Measurements from ENCODE around the gene HRH3. TPM values are rescaled to one million over a fixed set of nuclear protein-coding genes. Genes with fewer than 3 reads are reported as not detected.

HRH3 gene
- total RNA-seq, 6 experiments from 2014 or later, result not detected

DNA sequence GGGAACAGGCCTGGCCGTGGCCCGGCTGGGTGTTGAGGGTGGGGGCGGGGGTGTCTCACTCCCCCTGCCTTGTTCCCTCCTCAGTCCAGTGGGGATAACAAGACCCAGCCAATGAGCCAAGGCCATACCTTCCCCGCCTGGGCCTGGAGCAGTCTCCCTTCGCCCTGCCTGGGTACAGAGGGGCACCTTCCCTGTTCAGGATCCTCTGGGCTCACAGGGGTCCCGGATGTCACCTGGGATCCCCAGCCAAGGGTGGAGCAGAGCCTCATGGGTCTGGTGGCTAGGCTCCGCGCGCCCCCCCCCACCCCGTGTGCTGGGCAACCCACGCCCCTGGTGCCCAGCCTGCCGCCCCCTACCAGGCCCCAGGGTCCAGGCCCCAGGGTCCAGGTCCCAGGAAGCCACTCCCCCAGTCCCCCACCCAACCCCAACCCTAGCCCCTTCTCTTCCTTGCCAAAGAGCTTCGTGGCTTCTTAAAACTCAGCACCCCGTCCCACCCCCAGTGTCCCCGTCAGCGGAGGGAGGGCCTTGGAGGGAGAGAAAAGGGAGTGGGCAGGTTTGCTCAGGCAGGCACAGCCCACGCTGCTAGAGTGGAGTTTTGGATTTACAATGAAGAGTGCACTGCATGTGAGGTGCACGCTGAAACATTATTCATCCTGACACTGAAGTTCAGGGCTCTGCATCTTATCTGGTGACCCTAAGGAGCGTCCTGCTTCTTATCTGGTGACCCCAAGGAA is 11.8 kb downstream of the HRH3 start:
- no peak overlapping the region for H3K4me3 ChIP-seq
- TF ChIP-seq, protein P1, sequence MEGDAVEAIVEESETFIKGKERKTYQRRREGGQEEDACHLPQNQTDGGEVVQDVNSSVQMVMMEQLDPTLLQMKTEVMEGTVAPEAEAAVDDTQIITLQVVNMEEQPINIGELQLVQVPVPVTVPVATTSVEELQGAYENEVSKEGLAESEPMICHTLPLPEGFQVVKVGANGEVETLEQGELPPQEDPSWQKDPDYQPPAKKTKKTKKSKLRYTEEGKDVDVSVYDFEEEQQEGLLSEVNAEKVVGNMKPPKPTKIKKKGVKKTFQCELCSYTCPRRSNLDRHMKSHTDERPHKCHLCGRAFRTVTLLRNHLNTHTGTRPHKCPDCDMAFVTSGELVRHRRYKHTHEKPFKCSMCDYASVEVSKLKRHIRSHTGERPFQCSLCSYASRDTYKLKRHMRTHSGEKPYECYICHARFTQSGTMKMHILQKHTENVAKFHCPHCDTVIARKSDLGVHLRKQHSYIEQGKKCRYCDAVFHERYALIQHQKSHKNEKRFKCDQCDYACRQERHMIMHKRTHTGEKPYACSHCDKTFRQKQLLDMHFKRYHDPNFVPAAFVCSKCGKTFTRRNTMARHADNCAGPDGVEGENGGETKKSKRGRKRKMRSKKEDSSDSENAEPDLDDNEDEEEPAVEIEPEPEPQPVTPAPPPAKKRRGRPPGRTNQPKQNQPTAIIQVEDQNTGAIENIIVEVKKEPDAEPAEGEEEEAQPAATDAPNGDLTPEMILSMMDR (IDR thresholded peaks at IDR 0.05), result no peak
- no peak for TF ChIP-seq POLR2A (IDR thresholded peaks at IDR 0.05)
- H3K36me3 ChIP-seq, result peaks cover 0 to 2% (median 0%) of the 10 kb centered on the region in 4 donors
- H3K27me3 ChIP-seq, result no peaks in the 10 kb centered on the region
- DNase-seq (peak in 1 of 3 donors; percentile 34), ATAC-seq (no peak)
- intact Hi-C loops (cut with DNase I), result no loop called here
- whole genome bisulfite sequencing (ENCODE audit: insufficient coverage, low coverage, low lambda C conversion rate, missing lambda C conversion rate), result 71% methylated on average over 5 of the region's 19 CpGs
- no peak overlapping the region for H3K27ac ChIP-seq
- no peaks in the 10 kb centered on the region for H3K9me3 ChIP-seq
- no peaks in the 10 kb centered on the region for H3K4me1 ChIP-seq

DNA sequence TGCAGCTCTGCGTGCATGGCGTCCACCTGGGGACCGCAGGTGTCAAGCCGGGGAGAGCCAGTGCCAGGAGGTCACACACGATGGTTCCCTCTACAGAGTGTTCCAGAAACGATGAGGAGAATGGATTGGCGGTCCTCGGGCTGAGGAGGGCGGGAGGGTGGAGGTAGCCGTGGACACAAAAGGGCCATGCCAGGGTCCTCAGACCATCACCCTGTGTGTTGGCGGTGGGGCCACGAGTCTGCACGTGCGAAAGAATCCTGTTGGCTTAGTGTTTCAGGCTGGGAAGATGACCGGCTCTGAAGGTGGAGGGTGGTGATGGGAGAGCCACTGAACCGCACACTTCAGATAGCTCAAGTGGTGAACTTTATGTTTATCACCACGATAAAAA is 13.7 kb downstream of the HRH3 start:
- no peak for TF ChIP-seq POLR2A (IDR thresholded peaks at IDR 0.05)
- TF ChIP-seq, protein P1 (IDR thresholded peaks at IDR 0.05), result no peak
- intact Hi-C loops (cut with DNase I), result no loop called here
- H3K27me3 ChIP-seq, result no peaks in the 10 kb centered on the region
- no peak for ATAC-seq
- no peak overlapping the region for H3K4me3 ChIP-seq
- H3K36me3 ChIP-seq, result peaks cover 0 to 13% (median 1%) of the 10 kb centered on the region in 4 donors
- DNase-seq, result no peak
- 50% methylated on average over 4 of the region's 17 CpGs for WGBS (ENCODE audit: insufficient coverage, low coverage, low lambda C conversion rate, missing lambda C conversion rate)
- no peaks in the 10 kb centered on the region for H3K9me3 ChIP-seq
- no peak overlapping the region for H3K27ac ChIP-seq
- H3K4me1 ChIP-seq, result no peaks in the 10 kb centered on the region

DNA sequence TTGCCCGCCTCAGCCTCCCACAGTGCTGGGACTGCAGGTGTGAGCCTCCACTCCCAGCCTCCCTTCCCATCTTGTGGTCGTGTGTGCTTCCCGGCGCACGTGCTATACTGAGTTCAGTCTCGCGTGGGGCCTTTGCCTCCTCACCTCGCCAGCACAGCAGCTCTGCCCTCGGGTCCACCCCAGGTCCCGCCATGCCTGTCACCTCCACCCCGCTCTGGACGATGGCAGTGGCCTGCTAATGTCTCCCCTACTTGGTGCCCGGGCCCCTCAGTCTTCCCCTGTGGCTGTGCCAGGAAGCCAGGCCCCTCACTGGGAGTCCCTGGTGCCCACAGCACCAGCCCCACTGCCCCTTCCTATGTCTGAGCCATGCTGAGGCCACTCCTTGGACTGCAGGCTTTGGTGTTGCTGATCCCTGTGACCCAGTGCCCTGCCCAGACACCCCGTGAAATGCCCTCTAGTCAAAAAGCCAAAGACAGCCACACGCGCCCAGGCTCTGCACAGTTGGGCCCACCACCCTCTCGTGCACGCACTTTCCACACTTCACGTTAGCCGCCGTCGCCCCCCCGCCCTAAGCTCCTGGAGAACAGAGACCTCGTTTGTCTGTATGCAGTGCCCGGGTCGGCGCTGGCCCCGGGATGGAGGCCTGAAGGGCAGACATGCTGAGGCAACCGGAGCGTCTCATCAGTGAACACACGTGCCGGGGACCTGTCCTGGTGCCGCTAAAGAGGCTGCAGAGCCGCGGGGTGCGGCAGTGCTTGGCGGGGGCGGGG is 14.3 kb downstream of the HRH3 start:
- ATAC-seq, result no peak
- H3K4me1 ChIP-seq, result no peaks in the 10 kb centered on the region
- TF ChIP-seq POLR2A (IDR thresholded peaks at IDR 0.05), result no peak
- TF ChIP-seq, protein P1 (IDR thresholded peaks at IDR 0.05), result no peak
- peak in 1 of 3 donors; percentile 47 for DNase-seq
- 80% methylated on average over 9 of the region's 38 CpGs for WGBS (ENCODE audit: insufficient coverage, low coverage, low lambda C conversion rate, missing lambda C conversion rate)
- no peaks in the 10 kb centered on the region for H3K27me3 ChIP-seq
- no peaks in the 10 kb centered on the region for H3K9me3 ChIP-seq
- no peak overlapping the region for H3K4me3 ChIP-seq
- intact Hi-C loops (cut with DNase I), result no loop called here
- no peak overlapping the region for H3K27ac ChIP-seq
- peaks cover 0 to 19% (median 4%) of the 10 kb centered on the region in 4 donors for H3K36me3 ChIP-seq

DNA sequence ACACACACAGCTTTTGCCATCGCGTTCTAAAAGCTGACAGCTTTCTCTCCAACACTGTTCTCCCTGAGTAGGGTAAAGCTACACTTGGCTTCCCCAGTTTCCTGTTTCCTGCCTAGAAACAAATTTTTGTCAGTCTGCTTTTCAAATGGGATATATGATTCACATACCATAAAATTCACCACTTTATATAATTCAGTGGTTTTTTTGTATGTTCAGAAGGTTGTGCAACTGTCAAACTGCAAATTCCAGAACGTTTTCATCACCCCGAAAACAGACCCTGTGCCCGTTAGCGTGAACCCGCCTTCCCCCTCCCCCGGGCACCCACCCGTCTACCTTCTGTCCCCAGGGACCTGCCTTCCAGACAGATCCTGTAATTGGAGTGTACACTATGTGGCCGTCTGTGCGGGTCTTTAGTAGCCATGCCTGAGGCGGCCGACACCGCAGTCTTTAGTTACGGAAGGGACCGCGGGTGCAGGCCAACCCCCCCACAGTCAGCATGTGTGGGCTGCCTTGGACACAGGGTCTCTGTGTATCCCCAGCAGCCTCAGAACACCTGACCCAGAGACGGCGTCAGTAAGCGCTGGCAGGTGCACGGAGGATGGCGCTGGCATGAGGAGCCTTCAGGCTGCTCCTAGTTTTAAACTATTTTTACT is 16.6 kb downstream of the HRH3 start:
- peaks cover 0 to 39% (median 13%) of the 10 kb centered on the region in 4 donors for H3K36me3 ChIP-seq
- DNase-seq, result peak in 1 of 3 donors; percentile 33
- 80% methylated on average over 9 of the region's 22 CpGs for WGBS (ENCODE audit: insufficient coverage, low coverage, low lambda C conversion rate, missing lambda C conversion rate)

More for the DNA sequence above, 16.6 kb downstream of the HRH3 start:
- no peak overlapping the region for H3K27ac ChIP-seq
- no peak overlapping the region for H3K4me3 ChIP-seq
- no peaks in the 10 kb centered on the region for H3K4me1 ChIP-seq
- no peak for ATAC-seq
- no peaks in the 10 kb centered on the region for H3K27me3 ChIP-seq
- intact Hi-C loops (cut with DNase I), result no loop called here
- no peaks in the 10 kb centered on the region for H3K9me3 ChIP-seq
- TF ChIP-seq POLR2A (IDR thresholded peaks at IDR 0.05), result no peak
- TF ChIP-seq, protein P1 (IDR thresholded peaks at IDR 0.05), result no peak
